ENCODE results near the gene CDK13. TPM values are rescaled to one million over a fixed set of nuclear protein-coding genes. Genes with fewer than 3 reads are reported as not detected.
"Not testable (repeated sequence)": the region's sequence is repeated elsewhere in the genome, so short reads cannot be mapped to it uniquely, and the experiment has no call there.

The CDK13 gene
- polyA plus RNA-seq, 3 donors = 8.8 to 25.7 (median 11.2) TPM

DNA sequence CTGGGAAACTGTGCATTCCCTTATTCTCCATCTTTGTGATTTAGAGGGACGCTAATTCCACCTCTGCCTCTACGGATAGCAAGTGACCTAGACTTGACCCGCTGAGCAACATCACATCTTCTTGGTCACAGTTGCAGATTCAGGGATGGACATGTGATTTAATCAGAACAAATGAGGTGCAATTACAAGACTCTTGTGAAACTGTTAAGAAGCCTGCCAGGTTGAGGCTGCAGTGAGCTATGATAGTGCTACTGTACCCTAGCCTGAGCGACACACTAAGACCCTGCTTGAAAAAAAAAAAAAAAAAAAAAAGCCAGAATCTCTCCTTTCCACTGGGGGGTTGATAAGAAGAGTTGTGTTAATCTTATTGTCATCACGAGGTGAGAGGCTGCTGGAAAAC lies 170.0 kb downstream of the CDK13 start:
- Histone ChIP-seq H3K36me3 (replicated peaks in 1 of 2; ENCODE audit: control insufficient read depth in 1 of 2, insufficient read depth in 2 of 2, low read length in 2 of 2) (no peaks in the 10 kb centered on the region), H3K27ac (ENCODE audit: low read depth in 1 of 2, low read length in 2 of 2) (no peak overlapping the region), H2AFZ (ENCODE audit: insufficient read depth, low read depth, low read length, poor library complexity, severe bottlenecking) (no peak overlapping the region), H3K4me1 (ENCODE audit: control insufficient read depth in 1 of 2, insufficient read depth in 2 of 2, low read length in 2 of 2) (peaks cover 5 to 8% of the 10 kb centered on the region in 2 donors), H3K9ac (ENCODE audit: insufficient read depth, low read length, poor library complexity, severe bottlenecking) (no peak overlapping the region), H3K4me3 (replicated peaks in 1 of 3; ENCODE audit: low read depth in 2 of 3, low read length in 3 of 3) (no peak overlapping the region), H3K9me3 (replicated peaks in 1 of 2; ENCODE audit: control insufficient read depth in 1 of 2, insufficient read depth in 1 of 2, low read length in 2 of 2) (no peaks in the 10 kb centered on the region), H4K20me1 (ENCODE audit: insufficient read depth, low read length) (no peaks in the 10 kb centered on the region), H3K4me2 (replicated peaks; ENCODE audit: extremely low read depth, low read length, poor library complexity, severe bottlenecking) (no peak overlapping the region), H3K27me3 (ENCODE audit: control insufficient read depth in 2 of 2, insufficient read depth in 2 of 2, low read length in 2 of 2) (no peaks in the 10 kb centered on the region), H3K79me2 (ENCODE audit: insufficient read depth, low read length) (no peaks in the 10 kb centered on the region)
- no peak for DNase-seq
- 100% methylated on average over 3 of the region's 5 CpGs for WGBS (ENCODE audit: insufficient coverage)
- H3K27me3 Mint-ChIP-seq (ENCODE audit: low read depth in 3 of 3) = peaks cover 0 to 1% (median 0%) of the 10 kb centered on the region in 3 donors
- intact Hi-C loops (cut with micrococcal nuclease) = no loop called here
- H3K4me3 Mint-ChIP-seq = no peak overlapping the region
- peaks cover 12% of the 10 kb centered on the region for H3K4me1 Mint-ChIP-seq
- TF ChIP-seq, protein P1, sequence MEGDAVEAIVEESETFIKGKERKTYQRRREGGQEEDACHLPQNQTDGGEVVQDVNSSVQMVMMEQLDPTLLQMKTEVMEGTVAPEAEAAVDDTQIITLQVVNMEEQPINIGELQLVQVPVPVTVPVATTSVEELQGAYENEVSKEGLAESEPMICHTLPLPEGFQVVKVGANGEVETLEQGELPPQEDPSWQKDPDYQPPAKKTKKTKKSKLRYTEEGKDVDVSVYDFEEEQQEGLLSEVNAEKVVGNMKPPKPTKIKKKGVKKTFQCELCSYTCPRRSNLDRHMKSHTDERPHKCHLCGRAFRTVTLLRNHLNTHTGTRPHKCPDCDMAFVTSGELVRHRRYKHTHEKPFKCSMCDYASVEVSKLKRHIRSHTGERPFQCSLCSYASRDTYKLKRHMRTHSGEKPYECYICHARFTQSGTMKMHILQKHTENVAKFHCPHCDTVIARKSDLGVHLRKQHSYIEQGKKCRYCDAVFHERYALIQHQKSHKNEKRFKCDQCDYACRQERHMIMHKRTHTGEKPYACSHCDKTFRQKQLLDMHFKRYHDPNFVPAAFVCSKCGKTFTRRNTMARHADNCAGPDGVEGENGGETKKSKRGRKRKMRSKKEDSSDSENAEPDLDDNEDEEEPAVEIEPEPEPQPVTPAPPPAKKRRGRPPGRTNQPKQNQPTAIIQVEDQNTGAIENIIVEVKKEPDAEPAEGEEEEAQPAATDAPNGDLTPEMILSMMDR (IDR thresholded peaks at IDR 0.05) = no peak
- peaks cover 0 to 1% (median 0%) of the 10 kb centered on the region in 7 donors for H3K9me3 Mint-ChIP-seq
- H3K27ac Mint-ChIP-seq = peak overlapping the region in 2 of 7 donors; percentile 28 to 36
- H3K36me3 Mint-ChIP-seq = no peaks in the 10 kb centered on the region

DNA sequence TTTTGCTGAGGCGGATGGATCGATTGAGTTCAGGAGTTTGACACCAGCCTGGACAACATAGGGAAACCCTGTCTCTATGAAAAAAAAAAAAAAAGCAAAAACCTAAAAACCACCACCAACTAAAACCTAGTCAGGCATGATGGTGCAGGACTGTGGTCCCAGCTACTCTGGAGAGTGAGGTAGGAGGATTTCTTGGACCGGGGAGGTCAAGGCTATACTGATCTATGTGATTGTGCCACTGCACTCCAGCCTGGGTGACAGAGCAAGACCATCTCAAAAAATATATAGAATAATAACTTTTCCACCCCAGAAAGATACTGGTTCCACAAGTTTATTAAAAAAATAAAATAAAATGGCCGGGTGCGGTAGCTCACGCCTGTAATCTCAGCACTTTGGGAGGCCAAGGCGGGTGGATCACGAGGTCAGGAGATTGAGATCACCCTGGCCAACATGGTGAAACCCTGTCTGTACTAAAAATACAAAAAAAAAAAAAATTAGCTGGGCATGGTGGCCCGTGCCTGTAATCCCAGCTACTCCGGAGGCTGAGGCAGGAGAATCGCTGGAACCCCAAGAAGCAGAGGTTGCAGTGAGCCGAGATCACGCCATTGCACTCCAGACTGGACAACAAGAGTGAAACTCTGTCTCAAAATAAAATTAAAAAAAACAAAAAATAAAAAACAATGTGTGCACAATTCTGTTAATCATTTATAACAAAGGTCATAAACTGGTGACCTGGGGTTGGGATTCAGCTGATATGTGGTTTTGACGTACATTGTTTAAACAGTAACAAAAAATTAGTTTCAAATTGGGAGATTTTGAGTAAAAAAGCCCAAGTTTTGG lies 172.3 kb downstream of the CDK13 start:
- H3K27ac ChIP-seq (ENCODE audit: low read depth in 1 of 2, low read length in 2 of 2); H3K9me3 Mint-ChIP-seq; intact Hi-C loops (cut with micrococcal nuclease); H3K27me3 Mint-ChIP-seq (ENCODE audit: low read depth in 3 of 3); H4K20me1 ChIP-seq (ENCODE audit: insufficient read depth, low read length); H3K9me3 ChIP-seq (replicated peaks in 1 of 2; ENCODE audit: control insufficient read depth in 1 of 2, insufficient read depth in 1 of 2, low read length in 2 of 2); H3K36me3 ChIP-seq (replicated peaks in 1 of 2; ENCODE audit: control insufficient read depth in 1 of 2, insufficient read depth in 2 of 2, low read length in 2 of 2); H3K36me3 Mint-ChIP-seq; H3K27me3 ChIP-seq (ENCODE audit: control insufficient read depth in 2 of 2, insufficient read depth in 2 of 2, low read length in 2 of 2); DNase-seq; H3K9ac ChIP-seq (ENCODE audit: insufficient read depth, low read length, poor library complexity, severe bottlenecking); H3K4me2 ChIP-seq (replicated peaks; ENCODE audit: extremely low read depth, low read length, poor library complexity, severe bottlenecking); H3K4me3 ChIP-seq (replicated peaks in 1 of 3; ENCODE audit: low read depth in 2 of 3, low read length in 3 of 3); H3K4me1 ChIP-seq (ENCODE audit: control insufficient read depth in 1 of 2, insufficient read depth in 2 of 2, low read length in 2 of 2); H2AFZ ChIP-seq (ENCODE audit: insufficient read depth, low read depth, low read length, poor library complexity, severe bottlenecking); H3K27ac Mint-ChIP-seq; H3K4me3 Mint-ChIP-seq: not testable (repeated sequence)
- H3K4me1 Mint-ChIP-seq = peaks cover 12% of the 10 kb centered on the region
- H3K79me2 ChIP-seq (ENCODE audit: insufficient read depth, low read length) = peaks cover 15% of the 10 kb centered on the region
- WGBS (ENCODE audit: insufficient coverage) = 100% methylated on average over 6 of the region's 14 CpGs
